ENCODE measurements around the gene VWA2. TPM values are rescaled to one million over a fixed set of nuclear protein-coding genes. Genes with fewer than 3 reads are reported as not detected.

VWA2 gene
- total RNA-seq, 1 experiment from 2014 or later = 1.6 TPM

DNA sequence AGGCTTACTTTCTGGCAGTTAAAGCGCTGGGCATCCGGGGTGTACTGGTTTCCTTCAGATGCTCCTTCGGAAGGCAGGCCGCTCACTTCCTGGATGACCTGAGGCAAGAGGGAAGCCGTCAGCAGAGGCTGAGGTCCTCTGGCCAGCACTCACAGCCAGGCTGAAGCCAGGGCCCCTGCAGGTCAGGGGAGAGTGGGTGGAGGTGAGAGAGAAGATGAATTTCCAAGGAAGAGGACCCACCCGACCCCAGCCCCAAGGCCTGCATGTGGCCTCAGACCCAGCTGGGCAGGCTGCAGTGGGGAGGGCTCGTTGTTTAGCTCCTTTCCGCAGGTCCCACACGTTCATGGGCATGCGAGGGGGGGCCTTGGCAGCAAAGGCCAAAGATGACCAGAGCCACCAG, 71.3 kb downstream of the VWA2 start:
- H3K23me2 ChIP-seq (ENCODE audit: insufficient read length, low read depth, low read length, poor library complexity, severe bottlenecking) = no peaks in the 10 kb centered on the region
- H2BK12ac ChIP-seq (ENCODE audit: insufficient read length, low read depth, low read length) = no peak overlapping the region
- H3K27ac ChIP-seq (ENCODE audit: insufficient read length, low read depth, low read length) = no peak overlapping the region
- H4K91ac ChIP-seq (ENCODE audit: insufficient read length, low read depth, low read length) = no peak overlapping the region
- no peak overlapping the region for H2BK15ac ChIP-seq (ENCODE audit: low read depth, low read length)
- Mint-ChIP-seq H3K36me3 (ENCODE audit: insufficient read depth in 1 of 3, low read depth in 3 of 3) (no peaks in the 10 kb centered on the region), H3K4me1 (no peaks in the 10 kb centered on the region; a peak in 1 of 4 replicates), H3K9me3 (no peaks in the 10 kb centered on the region), H3K4me3 (no peak overlapping the region), H3K27ac (no peak overlapping the region), H3K27me3 (ENCODE audit: low read depth) (peaks cover 13% of the 10 kb centered on the region)
- H3K4me2 ChIP-seq (ENCODE audit: insufficient read depth, insufficient read length, low read length) = no peak overlapping the region
- no peak overlapping the region for H3K23ac ChIP-seq (ENCODE audit: insufficient read length, low read depth, low read length)
- H3K9ac ChIP-seq (ENCODE audit: extremely low read depth, insufficient read length, low read length) = no peak overlapping the region
- no peak overlapping the region for H2AK5ac ChIP-seq (ENCODE audit: insufficient read length, low read length)
- DNase-seq = no peak
- no peaks in the 10 kb centered on the region for H3K79me2 ChIP-seq (ENCODE audit: insufficient read depth, low read length)
- no peak overlapping the region for H4K5ac ChIP-seq (ENCODE audit: insufficient read length, low read depth, low read length)
- WGBS (ENCODE audit: extremely low coverage, insufficient read length, low lambda C conversion rate) = no CpG with 5 or more reads among the region's 10 CpGs
- no peak overlapping the region for H3T11ph ChIP-seq (ENCODE audit: low read length)
- H3K4ac ChIP-seq (ENCODE audit: low read depth, low read length) = no peak overlapping the region
- H2BK120ac ChIP-seq (ENCODE audit: low read depth, low read length, poor library complexity, severe bottlenecking) = no peak overlapping the region
- no peak overlapping the region for H3K18ac ChIP-seq (ENCODE audit: insufficient read length, low read depth, low read length)
- H3K56ac ChIP-seq (ENCODE audit: insufficient read length, low read depth, low read length) = no peak overlapping the region
- TF ChIP-seq, protein P1, sequence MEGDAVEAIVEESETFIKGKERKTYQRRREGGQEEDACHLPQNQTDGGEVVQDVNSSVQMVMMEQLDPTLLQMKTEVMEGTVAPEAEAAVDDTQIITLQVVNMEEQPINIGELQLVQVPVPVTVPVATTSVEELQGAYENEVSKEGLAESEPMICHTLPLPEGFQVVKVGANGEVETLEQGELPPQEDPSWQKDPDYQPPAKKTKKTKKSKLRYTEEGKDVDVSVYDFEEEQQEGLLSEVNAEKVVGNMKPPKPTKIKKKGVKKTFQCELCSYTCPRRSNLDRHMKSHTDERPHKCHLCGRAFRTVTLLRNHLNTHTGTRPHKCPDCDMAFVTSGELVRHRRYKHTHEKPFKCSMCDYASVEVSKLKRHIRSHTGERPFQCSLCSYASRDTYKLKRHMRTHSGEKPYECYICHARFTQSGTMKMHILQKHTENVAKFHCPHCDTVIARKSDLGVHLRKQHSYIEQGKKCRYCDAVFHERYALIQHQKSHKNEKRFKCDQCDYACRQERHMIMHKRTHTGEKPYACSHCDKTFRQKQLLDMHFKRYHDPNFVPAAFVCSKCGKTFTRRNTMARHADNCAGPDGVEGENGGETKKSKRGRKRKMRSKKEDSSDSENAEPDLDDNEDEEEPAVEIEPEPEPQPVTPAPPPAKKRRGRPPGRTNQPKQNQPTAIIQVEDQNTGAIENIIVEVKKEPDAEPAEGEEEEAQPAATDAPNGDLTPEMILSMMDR (conservative IDR thresholded peaks at IDR 0.05) = no peak
- no peaks in the 10 kb centered on the region for H4K20me1 ChIP-seq (ENCODE audit: control insufficient read depth, insufficient read depth, insufficient read length)
- H3K14ac ChIP-seq (ENCODE audit: insufficient read depth, low read length) = no peak overlapping the region
- no peaks in the 10 kb centered on the region for H3K9me3 ChIP-seq (ENCODE audit: control insufficient read depth, low read depth, low read length)
- no peak overlapping the region for H2BK20ac ChIP-seq (ENCODE audit: low read depth, low read length, poor library complexity, severe bottlenecking)
- no peaks in the 10 kb centered on the region for H3K27me3 ChIP-seq (ENCODE audit: insufficient read depth, low read length)
- no peak overlapping the region for H2BK5ac ChIP-seq (ENCODE audit: insufficient read length, low read length)
- no peak overlapping the region for H4K8ac ChIP-seq (replicated peaks; ENCODE audit: insufficient read length, low read depth, low read length)
- H3K79me1 ChIP-seq (ENCODE audit: insufficient read depth, low read depth, low read length, poor library complexity, severe bottlenecking) = no peaks in the 10 kb centered on the region
- no peak overlapping the region for H2AFZ ChIP-seq (ENCODE audit: low read length)
- no peaks in the 10 kb centered on the region; the same call in 1 of the 2 replicates for H3K4me1 ChIP-seq (ENCODE audit: insufficient read depth, low read length)
